ENCODE measurements around the gene FAM174B.

DNA sequence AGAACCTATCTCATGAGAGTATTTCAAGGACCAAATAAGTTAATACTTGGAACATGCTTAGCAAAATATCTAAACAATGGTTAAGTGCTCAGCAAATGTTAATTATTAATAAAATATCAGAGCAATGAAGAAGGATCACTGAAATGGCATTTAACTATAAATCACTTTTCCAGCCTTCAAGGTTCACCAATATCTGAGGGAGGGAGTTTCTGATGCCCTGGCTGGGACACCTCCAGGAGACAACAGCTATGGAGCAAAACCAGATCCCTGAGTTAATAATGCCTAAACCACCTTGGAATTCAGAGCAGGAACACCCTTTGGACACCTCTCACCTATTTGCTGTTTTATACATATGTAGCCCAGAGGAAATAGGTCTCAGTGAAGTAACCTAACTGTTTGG is 6.4 kb upstream of the FAM174B start:
- TF ChIP-seq POLR2AphosphoS5 (IDR thresholded peaks at IDR 0.05; ENCODE audit: low read depth, low read length) (no peak), TAF1 (IDR thresholded peaks at IDR 0.05; ENCODE audit: borderline replicate concordance, insufficient read depth, low read length) (no peak), SIN3A (IDR thresholded peaks at IDR 0.05; ENCODE audit: borderline replicate concordance, insufficient read depth, low read length) (no peak), FOXP2 (optimal IDR thresholded peaks at IDR 0.05; ENCODE audit: borderline replicate concordance, extremely low read depth, extremely low read length, insufficient read depth) (no peak)
- TF ChIP-seq, protein P1, sequence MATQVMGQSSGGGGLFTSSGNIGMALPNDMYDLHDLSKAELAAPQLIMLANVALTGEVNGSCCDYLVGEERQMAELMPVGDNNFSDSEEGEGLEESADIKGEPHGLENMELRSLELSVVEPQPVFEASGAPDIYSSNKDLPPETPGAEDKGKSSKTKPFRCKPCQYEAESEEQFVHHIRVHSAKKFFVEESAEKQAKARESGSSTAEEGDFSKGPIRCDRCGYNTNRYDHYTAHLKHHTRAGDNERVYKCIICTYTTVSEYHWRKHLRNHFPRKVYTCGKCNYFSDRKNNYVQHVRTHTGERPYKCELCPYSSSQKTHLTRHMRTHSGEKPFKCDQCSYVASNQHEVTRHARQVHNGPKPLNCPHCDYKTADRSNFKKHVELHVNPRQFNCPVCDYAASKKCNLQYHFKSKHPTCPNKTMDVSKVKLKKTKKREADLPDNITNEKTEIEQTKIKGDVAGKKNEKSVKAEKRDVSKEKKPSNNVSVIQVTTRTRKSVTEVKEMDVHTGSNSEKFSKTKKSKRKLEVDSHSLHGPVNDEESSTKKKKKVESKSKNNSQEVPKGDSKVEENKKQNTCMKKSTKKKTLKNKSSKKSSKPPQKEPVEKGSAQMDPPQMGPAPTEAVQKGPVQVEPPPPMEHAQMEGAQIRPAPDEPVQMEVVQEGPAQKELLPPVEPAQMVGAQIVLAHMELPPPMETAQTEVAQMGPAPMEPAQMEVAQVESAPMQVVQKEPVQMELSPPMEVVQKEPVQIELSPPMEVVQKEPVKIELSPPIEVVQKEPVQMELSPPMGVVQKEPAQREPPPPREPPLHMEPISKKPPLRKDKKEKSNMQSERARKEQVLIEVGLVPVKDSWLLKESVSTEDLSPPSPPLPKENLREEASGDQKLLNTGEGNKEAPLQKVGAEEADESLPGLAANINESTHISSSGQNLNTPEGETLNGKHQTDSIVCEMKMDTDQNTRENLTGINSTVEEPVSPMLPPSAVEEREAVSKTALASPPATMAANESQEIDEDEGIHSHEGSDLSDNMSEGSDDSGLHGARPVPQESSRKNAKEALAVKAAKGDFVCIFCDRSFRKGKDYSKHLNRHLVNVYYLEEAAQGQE (IDR thresholded peaks at IDR 0.05; ENCODE audit: insufficient read depth in 1 of 2, low read depth in 2 of 2, low read length in 2 of 2): no peak
